Epithelial cell of proximal tubule (primary cell): ENCODE measurements around the gene ABCC5. TPM values are rescaled to one million over a fixed set of nuclear protein-coding genes. Genes with fewer than 3 reads are reported as not detected.

Experiments used
- DNase-seq: peaks from one replicate; pipeline ENCODE4 v3.0.0-alpha.2; 2011; ENCODE audit warnings: low read depth
- H3K4me3 ChIP-seq: 2 replicates; pipeline ENCODE4 v1.5.1; 2011; ENCODE audit warnings: low read depth, mild to moderate bottlenecking, low read length
- total RNA-seq: library from RNA; depleted of rRNA; stranded (reverse); fragments of >200 nt; gene quantifications from 2 replicates; pipeline ENCODE4 v1.2.3, GENCODE V29; 2015
- TF ChIP-seq, protein P1 (sequence below): conservative IDR thresholded peaks from 2 replicates; pipeline ENCODE4 v1.5.1; 2012; ENCODE audit warnings: low read depth, mild to moderate bottlenecking, low read length

Gene ABCC5
- 7.3 and 15.2 TPM in 2 replicates for total RNA-seq

DNA sequence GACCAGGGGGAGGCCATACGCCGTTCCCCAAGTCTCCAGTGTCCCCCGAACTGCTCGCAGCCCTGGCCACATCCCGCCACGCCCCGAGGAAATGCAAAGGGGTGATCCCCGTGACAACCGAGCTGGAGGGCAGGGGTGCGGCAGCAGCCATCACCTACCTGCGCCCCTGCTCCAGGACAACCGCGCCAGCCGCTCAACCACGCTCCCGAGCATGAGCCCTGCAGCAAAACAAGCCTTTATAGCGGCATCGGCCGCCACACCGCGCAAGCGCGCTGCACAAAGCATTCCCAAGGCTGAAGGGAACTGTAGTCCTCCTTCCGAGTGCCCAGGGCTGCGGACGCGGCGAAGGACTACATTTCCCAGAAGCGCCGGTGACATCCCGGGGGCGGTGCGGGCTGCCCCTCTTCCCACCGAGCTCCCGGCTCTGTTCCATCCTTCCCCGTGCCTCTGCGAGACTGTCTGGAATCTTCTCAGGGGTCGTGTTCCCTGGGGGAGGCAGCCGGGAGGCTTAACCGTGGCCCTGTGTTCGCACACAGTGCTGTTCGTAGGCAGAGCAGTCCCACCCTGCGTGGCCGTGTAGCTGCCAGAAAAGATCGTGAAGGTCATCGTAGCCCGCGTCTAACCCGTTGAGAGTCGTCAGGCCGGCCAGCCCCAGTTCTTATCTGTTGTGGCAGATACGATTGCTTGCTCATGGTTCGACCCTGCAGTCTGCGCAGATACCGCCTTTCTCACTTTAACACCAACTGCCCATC is at the start of gene ABCC5:
Gene ABCC5 (minus strand): TSS at position 213 of the 752 bp plus-strand sequence. CDS start 3,492 bp downstream, outside the sequence.
- peak within 1 kb of the TSS; percentile 91 for H3K4me3 ChIP-seq
- DNase-seq: no peak
- TF ChIP-seq, protein P1, sequence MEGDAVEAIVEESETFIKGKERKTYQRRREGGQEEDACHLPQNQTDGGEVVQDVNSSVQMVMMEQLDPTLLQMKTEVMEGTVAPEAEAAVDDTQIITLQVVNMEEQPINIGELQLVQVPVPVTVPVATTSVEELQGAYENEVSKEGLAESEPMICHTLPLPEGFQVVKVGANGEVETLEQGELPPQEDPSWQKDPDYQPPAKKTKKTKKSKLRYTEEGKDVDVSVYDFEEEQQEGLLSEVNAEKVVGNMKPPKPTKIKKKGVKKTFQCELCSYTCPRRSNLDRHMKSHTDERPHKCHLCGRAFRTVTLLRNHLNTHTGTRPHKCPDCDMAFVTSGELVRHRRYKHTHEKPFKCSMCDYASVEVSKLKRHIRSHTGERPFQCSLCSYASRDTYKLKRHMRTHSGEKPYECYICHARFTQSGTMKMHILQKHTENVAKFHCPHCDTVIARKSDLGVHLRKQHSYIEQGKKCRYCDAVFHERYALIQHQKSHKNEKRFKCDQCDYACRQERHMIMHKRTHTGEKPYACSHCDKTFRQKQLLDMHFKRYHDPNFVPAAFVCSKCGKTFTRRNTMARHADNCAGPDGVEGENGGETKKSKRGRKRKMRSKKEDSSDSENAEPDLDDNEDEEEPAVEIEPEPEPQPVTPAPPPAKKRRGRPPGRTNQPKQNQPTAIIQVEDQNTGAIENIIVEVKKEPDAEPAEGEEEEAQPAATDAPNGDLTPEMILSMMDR: no peak

DNA sequence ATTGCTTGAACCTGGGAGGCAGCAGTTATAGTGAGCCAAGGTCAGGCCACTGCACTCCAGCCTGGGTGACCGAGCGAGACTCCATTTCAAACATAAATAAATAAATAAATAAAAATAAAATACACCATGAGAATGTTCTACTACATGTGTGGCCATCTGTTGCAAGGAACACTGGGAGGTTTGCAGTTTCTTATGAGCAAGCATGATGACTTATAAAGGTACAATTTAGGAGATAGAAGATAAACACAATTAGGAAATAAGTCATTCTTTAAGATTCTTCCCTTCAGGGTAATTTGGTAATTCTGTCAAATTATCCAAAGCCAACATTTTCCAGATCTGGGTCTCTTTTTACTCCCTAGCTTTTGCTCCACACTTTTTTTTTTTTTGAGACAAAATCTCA is 48.5 kb upstream of the ABCC5 start:
- TF ChIP-seq, protein P1: no peak
- H3K4me3 ChIP-seq: no peak overlapping the region
- no peak for DNase-seq

DNA sequence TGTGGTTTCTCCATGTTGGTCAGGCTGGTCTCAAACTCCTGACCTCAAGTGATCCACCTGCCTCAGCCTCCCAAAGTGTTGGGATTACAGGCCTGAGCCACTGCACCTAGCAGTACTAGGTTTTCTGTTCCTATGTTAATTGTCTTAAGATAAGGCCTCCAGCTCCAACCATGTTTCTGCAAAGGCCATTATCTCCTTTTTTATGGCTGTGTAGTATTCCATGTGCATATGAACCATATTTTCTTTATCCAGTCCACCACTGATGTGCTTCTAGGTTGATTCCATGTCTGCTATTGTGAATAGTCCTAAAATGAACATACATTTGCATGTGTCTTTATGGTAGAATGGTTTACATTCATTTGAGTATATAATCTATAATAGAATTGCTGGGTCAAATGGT is 45.0 kb upstream of the ABCC5 start:
- no peak overlapping the region for H3K4me3 ChIP-seq
- TF ChIP-seq, protein P1: no peak
- no peak for DNase-seq

- DNase-seq: no peak
- H3K4me3 ChIP-seq: no peak overlapping the region
- TF ChIP-seq, protein P1: no peak
Measured at GRCh38 chr3:184059424-184059823, 41.7 kb upstream of the ABCC5 start.

DNA sequence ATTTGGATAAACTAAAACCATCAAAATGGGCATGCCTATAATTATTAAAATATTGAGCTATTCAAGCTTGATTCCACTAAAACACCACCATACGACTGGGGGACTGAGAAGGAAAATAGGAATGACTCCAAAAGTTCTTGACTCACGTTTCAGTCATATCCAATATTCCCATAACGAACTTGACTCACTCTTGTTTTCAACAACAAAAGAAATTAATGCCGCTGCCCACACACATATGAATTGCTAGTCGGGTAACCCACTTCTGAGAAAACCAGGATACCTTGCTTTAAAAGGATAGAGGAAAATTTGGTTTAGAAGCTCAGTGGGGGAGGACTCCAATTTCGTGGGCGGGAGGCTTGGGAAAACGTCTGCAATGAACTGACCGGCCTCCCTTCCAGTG is 40.3 kb upstream of the ABCC5 start:
- TF ChIP-seq, protein P1: no peak
- DNase-seq: no peak

DNA sequence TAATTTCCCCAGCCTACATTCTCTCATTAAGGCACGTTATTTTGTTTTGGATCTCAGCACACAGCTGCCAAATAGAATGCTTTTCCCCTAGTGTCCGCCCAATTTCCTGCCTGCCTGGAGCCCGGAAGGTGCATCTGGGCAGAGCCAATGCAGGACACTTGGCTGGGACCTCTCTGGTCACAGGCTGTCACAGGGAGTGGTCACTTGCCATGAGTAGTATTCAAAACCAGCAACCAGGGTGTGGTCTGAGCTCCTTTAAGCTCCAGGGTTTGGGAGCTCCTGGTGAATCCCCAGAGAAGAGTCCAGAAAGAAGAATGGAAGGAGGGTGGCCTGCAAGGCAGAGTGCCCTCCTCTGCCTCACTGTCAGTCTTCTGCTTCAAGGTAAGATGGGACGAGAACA is 35.1 kb upstream of the ABCC5 start, which contains the start of gene HTR3C:
Gene HTR3C (plus strand): TSS at position 281 of the 400 bp plus-strand sequence. CDS start 34 bp downstream, at position 315.
- H3K4me3 ChIP-seq: no peak within 1 kb of the TSS
- TF ChIP-seq, protein P1: no peak
- no peak for DNase-seq

More for the DNA sequence above, 40.3 kb upstream of the ABCC5 start:
- H3K4me3 ChIP-seq: no peak overlapping the region
